Measurements from ENCODE around the gene ITCH. TPM values are rescaled to one million over a fixed set of nuclear protein-coding genes. Genes with fewer than 3 reads are reported as not detected.

Gene ITCH
- total and polyA plus RNA-seq, 9 donors: 14.0 to 65.8 (median 50.8) TPM

GRCh38 chr20:34373445-34373844, 10.4 kb downstream of the ITCH start:
- no peak overlapping the region for H3K27ac ChIP-seq
- peaks cover 5% of the 10 kb centered on the region for H3K4me1 ChIP-seq (ENCODE audit: insufficient read depth)
- 79 to 86% (median 80%) methylated on average over 4 of the region's 4 CpGs for WGBS, 3 donors
- no peak overlapping the region for H3K4me3 ChIP-seq
- no peaks in the 10 kb centered on the region for H3K9me3 ChIP-seq
- no peaks in the 10 kb centered on the region for H3K36me3 ChIP-seq
- intact Hi-C loops (cut with DNase I): no loop called here
- TF ChIP-seq EP300 (IDR thresholded peaks at IDR 0.05) (no peak), CTCF (IDR thresholded peaks at IDR 0.05) (no peak), POLR2A (IDR thresholded peaks at IDR 0.05) (no peak)
- DNase-seq: no peak
- H3K27me3 ChIP-seq: no peaks in the 10 kb centered on the region

DNA sequence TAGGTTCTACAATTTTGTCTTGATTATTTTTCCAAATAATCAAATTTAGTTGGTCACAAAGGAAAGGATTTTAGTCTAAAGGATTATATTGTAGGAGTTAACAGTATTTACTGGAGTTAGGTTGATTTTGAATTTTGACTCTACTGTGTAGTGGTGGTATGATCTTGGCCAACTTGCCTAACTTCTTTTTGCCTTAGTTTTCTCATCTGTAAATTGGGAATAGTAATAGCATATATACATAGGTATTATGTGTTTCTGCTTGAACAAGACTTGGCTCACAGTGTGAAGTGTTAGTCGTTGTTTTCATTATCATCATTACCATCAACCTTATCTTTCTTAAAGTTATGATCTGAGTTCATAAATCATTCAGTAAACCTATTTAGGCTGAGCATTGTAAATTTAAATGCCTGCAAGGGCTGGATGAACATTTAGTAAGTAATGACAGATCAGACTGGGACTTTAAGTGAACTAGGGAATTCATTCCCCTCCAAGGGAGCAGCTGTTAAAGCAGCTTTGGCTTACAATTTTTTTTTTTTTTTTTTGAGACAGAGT, 11.2 kb downstream of the ITCH start:
- intact Hi-C loops (cut with DNase I): no loop called here
- H3K4me1 ChIP-seq (ENCODE audit: insufficient read depth): peaks cover 5% of the 10 kb centered on the region
- H3K9me3 ChIP-seq: no peaks in the 10 kb centered on the region
- TF ChIP-seq EP300 (IDR thresholded peaks at IDR 0.05) (no peak), CTCF (IDR thresholded peaks at IDR 0.05) (no peak), POLR2A (IDR thresholded peaks at IDR 0.05) (no peak)
- H3K27ac ChIP-seq: no peak overlapping the region
- H3K27me3 ChIP-seq: no peaks in the 10 kb centered on the region
- no peak overlapping the region for H3K4me3 ChIP-seq
- WGBS, 3 donors: 38 to 53% (median 40%) methylated on average over 1 of the region's 1 CpG
- DNase-seq: no peak
- H3K36me3 ChIP-seq: no peaks in the 10 kb centered on the region

GRCh38 chr20:34375977-34376430, 12.9 kb downstream of the ITCH start:
- Histone ChIP-seq H3K4me1 (ENCODE audit: insufficient read depth) (peaks cover 6% of the 10 kb centered on the region), H3K27me3 (no peaks in the 10 kb centered on the region), H3K9me3 (no peaks in the 10 kb centered on the region), H3K36me3 (no peaks in the 10 kb centered on the region), H3K4me3 (no peak overlapping the region), H3K27ac (no peak overlapping the region)
- DNase-seq: no peak
- intact Hi-C loops (cut with DNase I): no loop called here
- 69 to 83% (median 72%) methylated on average over 5 of the region's 5 CpGs for WGBS, 3 donors
- TF ChIP-seq CTCF (IDR thresholded peaks at IDR 0.05): no peak
- no peak for TF ChIP-seq EP300 (IDR thresholded peaks at IDR 0.05)
- no peak for TF ChIP-seq POLR2A (IDR thresholded peaks at IDR 0.05)

DNA sequence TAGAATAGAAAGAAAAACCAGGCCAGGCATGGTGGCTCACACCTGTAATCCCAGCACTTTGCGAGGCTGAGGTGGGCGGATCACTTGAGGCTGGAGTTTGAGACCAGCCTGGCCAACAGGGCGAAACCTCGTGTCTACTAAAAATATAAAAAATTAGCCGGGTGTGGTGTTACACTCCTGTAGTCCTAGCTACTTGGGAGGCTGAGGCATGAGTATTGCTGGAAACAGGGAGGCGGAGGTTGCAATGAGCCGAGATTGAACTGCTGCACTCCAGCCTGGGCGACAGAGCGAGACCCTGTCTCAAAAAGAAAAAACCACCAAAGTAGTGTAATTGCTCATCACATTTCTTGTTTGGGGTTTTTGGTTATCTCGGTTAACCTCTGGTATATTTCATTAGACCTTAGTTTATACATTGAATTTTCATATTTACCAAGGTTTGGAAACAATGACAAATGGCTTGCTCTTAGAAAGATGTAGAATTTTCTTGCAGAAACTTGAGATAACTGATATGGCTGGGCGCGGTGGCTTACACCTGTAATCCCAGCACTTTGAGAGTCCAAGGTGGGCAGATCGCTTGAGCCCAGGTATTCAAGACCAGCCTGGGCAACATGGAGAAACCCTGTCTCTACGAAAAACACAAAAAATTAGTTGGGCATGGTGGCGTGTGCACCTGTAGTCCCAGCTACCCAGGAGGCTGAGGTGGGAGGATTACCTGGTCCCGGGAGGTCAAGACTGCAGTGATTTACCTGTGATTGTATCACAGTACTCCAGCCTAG, 14.2 kb downstream of the ITCH start:
- no peak overlapping the region for H3K27ac ChIP-seq
- no peaks in the 10 kb centered on the region for H3K27me3 ChIP-seq
- WGBS, 3 donors: 91 to 92% (median 91%) methylated on average over 16 of the region's 16 CpGs
- DNase-seq: no peak
- no peaks in the 10 kb centered on the region for H3K9me3 ChIP-seq
- no peak overlapping the region for H3K4me3 ChIP-seq
- TF ChIP-seq EP300 (IDR thresholded peaks at IDR 0.05) (no peak), CTCF (IDR thresholded peaks at IDR 0.05) (no peak), POLR2A (IDR thresholded peaks at IDR 0.05) (no peak)
- H3K36me3 ChIP-seq: no peaks in the 10 kb centered on the region
- H3K4me1 ChIP-seq (ENCODE audit: insufficient read depth): peaks cover 6% of the 10 kb centered on the region
- intact Hi-C loops (cut with DNase I): no loop called here

Measured in ovary (tissue), 9 donors.